ENCODE measurements around the gene ZDHHC19. TPM values are rescaled to one million over a fixed set of nuclear protein-coding genes. Genes with fewer than 3 reads are reported as not detected.
"Not testable (repeated sequence)": the region's sequence is repeated elsewhere in the genome, so short reads cannot be mapped to it uniquely, and the experiment has no call there.

Gene ZDHHC19
- total RNA-seq, 1 donor from 2014 or later = not detected

DNA sequence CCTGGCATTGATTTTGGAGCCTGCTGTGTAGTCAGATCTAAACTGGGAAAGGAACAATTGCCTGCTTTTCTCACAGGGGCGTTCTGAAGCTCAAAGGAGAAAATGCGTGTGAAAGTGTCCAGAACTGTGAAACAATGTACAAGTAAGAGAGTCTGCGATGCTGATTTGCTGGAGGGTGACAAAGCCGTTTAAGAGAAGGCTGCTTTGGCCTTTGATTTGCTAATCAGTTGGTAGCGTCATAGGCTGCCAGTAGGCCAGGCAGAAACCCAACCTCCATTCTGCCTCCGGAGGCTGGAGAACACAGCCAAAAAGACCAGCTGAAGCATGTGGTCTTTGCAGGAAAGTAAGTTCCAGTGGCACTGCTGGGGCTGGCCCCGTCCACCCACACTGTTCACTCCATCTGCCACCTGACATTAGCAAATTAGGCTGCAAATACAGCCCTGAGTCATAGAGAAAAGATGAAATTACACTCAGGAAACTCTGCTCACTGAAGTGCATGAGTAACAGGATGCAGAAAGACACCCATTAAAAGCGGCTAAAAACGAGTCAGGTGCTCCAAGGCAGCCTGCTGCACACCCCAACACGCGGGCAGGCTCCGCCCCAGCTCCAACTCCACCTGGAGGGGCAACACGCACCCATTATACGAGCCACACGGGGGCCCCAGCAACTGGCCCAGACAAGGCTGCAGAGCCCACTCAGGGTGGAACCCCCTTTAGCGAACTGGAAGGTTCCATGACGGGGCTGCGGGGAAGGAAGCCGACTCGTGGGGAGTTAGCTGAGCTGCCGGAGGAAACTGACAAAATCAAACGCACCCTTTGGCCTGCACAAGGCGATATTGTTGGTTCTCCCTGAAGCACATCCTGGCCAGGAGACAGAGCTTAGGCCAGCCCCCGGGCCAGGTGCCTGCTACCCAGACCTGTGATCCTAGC lies 31.6 kb downstream of the ZDHHC19 start:
- intact Hi-C loops (cut with micrococcal nuclease) = loop anchor here (1.0 to 5.0 kb wide), 4 partner anchors 19 to 453 kb away; partner anchors contain the start of gene TFRC

- intact Hi-C loops (cut with micrococcal nuclease) = loop anchor here (1.0 to 2.0 kb wide), 2 partner anchors 18 to 97 kb away; partner anchors contain the start of gene TFRC
Observed at GRCh38 chr3:196178993-196179379, 32.2 kb downstream of the ZDHHC19 start.

DNA sequence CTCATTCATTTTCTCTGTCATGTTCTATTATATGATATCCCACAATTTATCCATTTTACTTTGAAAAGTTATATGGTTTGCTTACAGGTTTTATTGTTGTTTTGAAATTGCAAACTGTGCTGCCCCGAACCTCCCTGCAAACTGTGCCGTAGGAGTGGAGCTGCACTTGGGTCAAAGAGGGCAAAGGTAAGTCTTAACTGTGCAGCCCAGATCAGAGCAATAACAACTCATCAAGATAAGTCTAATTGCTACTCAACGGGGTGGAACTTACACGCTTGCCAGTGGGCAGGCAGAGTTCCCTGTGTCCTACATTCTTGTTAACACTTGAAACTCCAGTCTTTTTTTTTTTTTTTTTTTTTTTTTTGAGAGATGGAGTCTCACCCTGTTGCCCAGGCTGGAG lies 33.2 kb downstream of the ZDHHC19 start:
- intact Hi-C loops (cut with micrococcal nuclease) = loop anchor here (2.0 kb wide), 1 partner anchor 17 kb away; no protein-coding TSS in a partner anchor

- intact Hi-C loops (cut with micrococcal nuclease) = no loop called here
Observed at GRCh38 chr3:196177567-196177966, 33.6 kb downstream of the ZDHHC19 start.

DNA sequence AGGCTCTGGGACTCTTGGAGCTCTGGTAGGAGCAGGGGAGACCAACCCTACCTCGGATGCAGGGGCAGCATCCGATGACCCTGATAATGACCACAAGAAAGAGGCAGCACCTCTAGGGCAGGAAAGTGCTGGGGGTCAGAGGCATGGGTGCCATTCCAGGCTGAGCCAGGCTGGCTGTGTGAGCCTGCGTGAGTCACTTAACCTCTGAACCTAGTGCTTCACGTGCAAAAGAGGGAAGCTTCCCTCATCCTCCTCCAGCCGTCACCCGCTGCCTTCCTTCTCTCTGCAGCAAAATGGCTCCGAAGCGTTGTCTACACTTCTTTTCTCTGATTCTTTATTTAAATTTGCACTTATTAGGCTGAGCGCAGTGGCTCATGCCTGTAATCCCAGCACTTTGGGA lies 35.5 kb downstream of the ZDHHC19 start:
- intact Hi-C loops (cut with micrococcal nuclease) = no loop called here

- intact Hi-C loops (cut with micrococcal nuclease) = no loop called here
Observed at GRCh38 chr3:196175116-196175625, 36.0 kb downstream of the ZDHHC19 start.

GRCh38 chr3:196174652-196175051 lies 36.5 kb downstream of the ZDHHC19 start:
- intact Hi-C loops (cut with micrococcal nuclease) = no loop called here

DNA sequence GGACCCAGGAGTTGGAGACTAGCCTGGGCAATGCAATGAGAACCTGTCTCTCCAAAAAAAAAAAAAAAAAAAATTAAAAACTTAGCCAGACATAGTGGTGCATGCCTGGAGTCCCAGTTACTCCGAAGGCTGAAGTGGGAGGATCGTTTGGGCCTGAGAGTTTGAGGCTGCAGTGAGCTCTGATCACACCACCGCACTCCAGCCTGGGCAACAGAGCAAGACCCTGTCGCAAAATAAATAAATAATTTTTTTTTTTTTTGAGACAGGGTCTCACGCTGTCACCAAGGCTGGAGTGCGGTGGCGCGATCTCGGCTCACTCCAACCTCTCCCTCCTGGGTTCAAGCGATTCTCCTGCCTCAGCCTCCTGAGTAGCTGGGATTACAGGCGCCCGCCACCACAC lies 40.9 kb downstream of the ZDHHC19 start:
- intact Hi-C loops (cut with micrococcal nuclease) = not testable (repeated sequence)

- intact Hi-C loops (cut with micrococcal nuclease) = no loop called here
Observed at GRCh38 chr3:196169836-196170240, 41.4 kb downstream of the ZDHHC19 start.

DNA sequence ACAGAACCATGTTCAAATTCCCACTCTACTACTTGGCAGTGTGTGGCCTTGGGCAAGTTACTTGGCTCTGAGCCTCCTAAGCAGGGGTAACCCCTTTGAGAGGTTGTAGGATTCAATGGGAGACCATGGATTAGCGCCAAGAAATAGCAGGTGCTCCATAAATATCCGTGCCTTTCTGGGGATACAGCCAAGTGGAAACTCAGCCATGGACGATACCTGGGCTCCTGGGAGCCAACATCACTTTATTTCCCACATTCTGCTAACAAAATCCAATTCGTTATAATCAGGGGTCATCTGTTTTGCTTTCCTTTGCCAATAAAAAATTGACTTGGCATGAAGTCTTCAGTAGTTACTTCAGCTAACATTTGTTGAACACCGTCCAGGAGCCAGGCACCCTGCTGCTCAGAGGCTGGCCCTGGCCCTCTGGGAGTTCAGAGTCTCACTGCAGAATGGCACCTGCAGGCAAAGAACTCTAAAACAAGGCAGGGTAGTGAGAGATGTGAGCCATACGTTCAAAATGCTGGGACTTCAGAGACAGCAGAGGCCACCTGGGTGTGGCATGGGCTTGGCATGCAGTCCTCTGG lies 42.3 kb downstream of the ZDHHC19 start:
- intact Hi-C loops (cut with micrococcal nuclease) = no loop called here

- intact Hi-C loops (cut with micrococcal nuclease) = no loop called here
Observed at GRCh38 chr3:196166741-196167140, 44.5 kb downstream of the ZDHHC19 start.

- intact Hi-C loops (cut with micrococcal nuclease) = no loop called here
Observed at GRCh38 chr3:196165850-196166249, 45.4 kb downstream of the ZDHHC19 start.

GRCh38 chr3:196165006-196165575 lies 46.1 kb downstream of the ZDHHC19 start:
- intact Hi-C loops (cut with micrococcal nuclease) = not testable (repeated sequence)

DNA sequence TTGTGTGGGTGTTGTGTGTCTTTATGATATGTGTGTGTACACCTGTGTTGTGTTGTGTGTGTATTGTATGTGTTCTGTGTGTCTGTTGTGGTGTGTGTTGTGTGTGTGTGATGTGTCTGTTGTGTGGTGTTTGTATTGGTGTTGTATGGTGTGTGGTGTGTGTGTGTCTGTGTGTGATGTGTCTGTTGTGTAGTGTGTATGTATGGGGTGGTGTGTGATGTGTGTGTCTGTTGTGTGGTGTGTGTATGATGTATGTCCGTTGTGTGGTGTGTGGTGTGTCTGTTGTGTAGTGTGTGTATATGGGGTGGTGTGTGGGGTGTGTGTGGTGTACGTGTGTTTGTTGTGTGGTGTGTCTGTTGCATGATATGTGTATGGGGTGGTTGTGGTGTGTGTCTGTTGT lies 46.6 kb downstream of the ZDHHC19 start:
- intact Hi-C loops (cut with micrococcal nuclease) = no loop called here

DNA sequence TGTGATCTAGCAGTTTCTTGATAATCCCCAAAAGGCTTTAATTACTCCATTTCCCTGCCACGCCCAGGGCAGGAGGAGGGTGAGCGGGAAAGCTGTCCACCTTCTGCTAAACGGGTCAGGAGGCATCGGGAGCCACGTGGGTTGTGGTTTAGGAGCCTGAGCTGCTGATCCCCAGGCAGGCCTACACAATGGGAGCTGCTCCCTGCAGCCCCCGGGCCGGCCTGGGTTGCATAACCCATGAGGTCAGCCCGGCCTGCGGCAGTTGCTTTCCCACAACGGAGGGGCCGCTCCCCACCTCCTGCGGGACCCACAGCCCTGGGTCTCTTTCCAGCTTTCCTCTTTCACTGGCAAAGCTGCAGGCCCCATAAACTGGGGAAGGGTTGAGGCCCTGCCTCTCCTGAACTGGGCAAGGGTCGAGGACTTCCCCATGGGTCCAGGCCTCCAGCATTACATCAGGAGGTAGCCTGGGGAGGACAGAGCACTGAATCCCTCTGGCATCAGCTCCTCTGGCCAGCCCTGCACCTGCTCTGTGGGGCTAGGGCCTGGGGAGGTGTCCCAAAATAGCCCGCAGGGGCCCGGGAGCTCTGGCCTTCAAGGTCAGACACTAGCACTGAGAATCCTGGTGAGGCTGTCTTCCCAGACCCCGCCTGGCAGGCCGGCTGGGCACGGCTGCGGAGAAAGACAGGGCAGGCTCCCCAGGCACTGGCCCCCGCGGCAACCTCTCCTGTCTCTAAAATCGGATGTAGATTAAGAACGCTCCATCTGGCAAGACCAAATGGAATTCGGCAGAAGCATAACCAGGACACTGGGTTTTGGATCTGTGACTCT lies 47.3 kb downstream of the ZDHHC19 start:
- intact Hi-C loops (cut with micrococcal nuclease) = no loop called here

DNA sequence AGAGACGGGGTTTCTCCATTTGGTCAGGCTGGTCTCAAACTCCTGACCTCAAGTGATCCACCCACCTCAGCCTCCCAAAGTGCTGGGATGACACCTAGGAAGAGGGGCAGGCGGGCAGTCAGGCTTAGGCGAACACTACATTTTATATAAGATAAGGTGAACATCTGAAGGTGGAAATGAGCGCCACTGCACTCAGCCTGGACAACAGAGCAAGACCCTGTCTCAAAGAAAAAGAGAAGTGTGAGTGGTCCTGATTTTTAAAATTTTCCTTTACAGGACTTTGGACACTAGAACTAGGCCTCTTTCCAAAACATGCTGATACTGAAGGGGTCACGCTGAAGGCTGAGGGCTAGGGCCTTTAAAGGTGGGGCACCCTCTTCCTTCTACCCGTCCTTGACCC lies 48.0 kb downstream of the ZDHHC19 start:
- intact Hi-C loops (cut with micrococcal nuclease) = no loop called here

DNA sequence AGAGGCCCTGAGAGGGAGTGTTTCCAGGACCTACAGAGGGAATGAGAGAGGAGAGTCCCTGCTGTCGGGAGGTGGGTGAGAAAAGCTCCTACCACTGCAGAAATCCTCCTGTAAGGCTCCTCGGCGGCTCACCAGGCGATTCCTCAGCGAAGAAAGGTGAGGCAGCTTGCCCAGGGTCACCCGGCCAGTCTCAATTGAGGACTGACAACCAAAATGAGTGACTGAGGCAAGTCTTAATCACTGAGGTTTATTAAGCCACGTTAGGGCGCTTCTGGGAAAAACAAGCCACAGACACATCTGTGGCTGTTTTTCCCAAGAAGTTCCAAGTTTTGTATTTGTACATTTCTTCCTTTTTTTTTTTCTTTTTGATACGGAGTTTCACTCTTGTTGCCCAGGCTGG lies 48.5 kb downstream of the ZDHHC19 start:
- intact Hi-C loops (cut with micrococcal nuclease) = no loop called here

- intact Hi-C loops (cut with micrococcal nuclease) = loop anchor here (2.0 kb wide), 1 partner anchor 19 kb away; no protein-coding TSS in a partner anchor
Observed at GRCh38 chr3:196159952-196160804, 51.0 kb downstream of the ZDHHC19 start.

GRCh38 chr3:196159526-196159925 lies 51.7 kb downstream of the ZDHHC19 start:
- intact Hi-C loops (cut with micrococcal nuclease) = no loop called here

GRCh38 chr3:196156160-196156559 lies 55.0 kb downstream of the ZDHHC19 start:
- intact Hi-C loops (cut with micrococcal nuclease) = no loop called here
